Measurements from ENCODE around the gene DNASE1L3. TPM values are rescaled to one million over a fixed set of nuclear protein-coding genes. Genes with fewer than 3 reads are reported as not detected.
A peak's percentile ranks its signal among the peaks of the same experiment; 100 is the strongest.

The DNASE1L3 gene, protein sequence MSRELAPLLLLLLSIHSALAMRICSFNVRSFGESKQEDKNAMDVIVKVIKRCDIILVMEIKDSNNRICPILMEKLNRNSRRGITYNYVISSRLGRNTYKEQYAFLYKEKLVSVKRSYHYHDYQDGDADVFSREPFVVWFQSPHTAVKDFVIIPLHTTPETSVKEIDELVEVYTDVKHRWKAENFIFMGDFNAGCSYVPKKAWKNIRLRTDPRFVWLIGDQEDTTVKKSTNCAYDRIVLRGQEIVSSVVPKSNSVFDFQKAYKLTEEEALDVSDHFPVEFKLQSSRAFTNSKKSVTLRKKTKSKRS
- polyA plus RNA-seq (not detected in 2 replicates), polyA minus RNA-seq (not detected in 2 replicates)

DNA sequence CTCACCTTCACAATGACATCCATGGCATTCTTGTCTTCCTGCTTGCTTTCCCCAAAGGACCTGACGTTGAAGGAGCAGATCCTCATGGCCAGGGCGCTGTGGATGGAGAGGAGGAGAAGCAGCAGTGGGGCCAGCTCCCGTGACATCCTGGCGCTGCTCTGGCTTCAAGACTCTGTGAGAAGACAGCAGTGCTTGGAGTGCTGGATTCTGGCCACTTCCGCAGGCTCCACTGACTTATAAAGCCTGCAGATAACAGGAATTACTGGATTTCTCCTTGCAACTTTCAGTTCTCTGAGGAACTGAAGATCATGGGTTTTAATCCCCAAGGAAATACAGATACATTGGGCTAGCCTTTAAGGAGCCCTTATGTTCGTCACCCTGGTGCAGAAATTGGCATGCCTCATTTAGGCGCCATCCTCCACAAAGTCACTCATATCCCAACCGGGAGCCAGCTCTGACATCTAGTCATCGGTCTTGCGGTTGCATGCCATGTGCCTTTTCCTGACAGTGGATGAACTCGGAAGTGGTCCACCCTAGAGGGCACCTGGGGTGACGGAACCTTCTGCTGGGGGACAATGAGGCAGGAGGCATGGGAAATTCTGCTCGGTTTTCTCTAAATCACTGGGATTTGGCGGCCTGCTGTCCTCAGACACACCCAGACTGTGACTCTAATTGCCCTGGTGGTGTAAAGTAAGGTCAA is at the start of gene DNASE1L3:
Gene DNASE1L3, minus strand, starts transcription at position 212 of the 700 bp plus-strand sequence. Its CDS starts 66 bp downstream, at position 146.
- TF ChIP-seq, protein P1, sequence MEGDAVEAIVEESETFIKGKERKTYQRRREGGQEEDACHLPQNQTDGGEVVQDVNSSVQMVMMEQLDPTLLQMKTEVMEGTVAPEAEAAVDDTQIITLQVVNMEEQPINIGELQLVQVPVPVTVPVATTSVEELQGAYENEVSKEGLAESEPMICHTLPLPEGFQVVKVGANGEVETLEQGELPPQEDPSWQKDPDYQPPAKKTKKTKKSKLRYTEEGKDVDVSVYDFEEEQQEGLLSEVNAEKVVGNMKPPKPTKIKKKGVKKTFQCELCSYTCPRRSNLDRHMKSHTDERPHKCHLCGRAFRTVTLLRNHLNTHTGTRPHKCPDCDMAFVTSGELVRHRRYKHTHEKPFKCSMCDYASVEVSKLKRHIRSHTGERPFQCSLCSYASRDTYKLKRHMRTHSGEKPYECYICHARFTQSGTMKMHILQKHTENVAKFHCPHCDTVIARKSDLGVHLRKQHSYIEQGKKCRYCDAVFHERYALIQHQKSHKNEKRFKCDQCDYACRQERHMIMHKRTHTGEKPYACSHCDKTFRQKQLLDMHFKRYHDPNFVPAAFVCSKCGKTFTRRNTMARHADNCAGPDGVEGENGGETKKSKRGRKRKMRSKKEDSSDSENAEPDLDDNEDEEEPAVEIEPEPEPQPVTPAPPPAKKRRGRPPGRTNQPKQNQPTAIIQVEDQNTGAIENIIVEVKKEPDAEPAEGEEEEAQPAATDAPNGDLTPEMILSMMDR (IDR thresholded peaks at IDR 0.05; ENCODE audit: poor library complexity, severe bottlenecking): no peak
- TF ChIP-seq EP300 (conservative IDR thresholded peaks at IDR 0.05; ENCODE audit: poor library complexity, severe bottlenecking) (no peak), SMC3 (conservative IDR thresholded peaks at IDR 0.05; ENCODE audit: poor library complexity) (no peak), RAD21 (conservative IDR thresholded peaks at IDR 0.05) (no peak), TAF1 (IDR thresholded peaks at IDR 0.05; ENCODE audit: low read depth) (no peak), POLR2AphosphoS5 (IDR thresholded peaks at IDR 0.05) (no peak), EZH2 (IDR thresholded peaks at IDR 0.05; ENCODE audit: borderline replicate concordance, insufficient read depth, low read length, poor library complexity, severe bottlenecking) (no peak)
- Histone ChIP-seq H3F3A (ENCODE audit: insufficient read depth, low read length, poor library complexity, severe bottlenecking) (no peaks in the 10 kb centered on the region), H3K9me3 (ENCODE audit: low read length) (no peaks in the 10 kb centered on the region), H2AFZ (ENCODE audit: low read depth, low read length) (no peak within 1 kb of the TSS), H4K20me1 (ENCODE audit: insufficient read depth) (no peaks in the 10 kb centered on the region), H3K36me3 (ENCODE audit: insufficient read depth, low read length) (no peaks in the 10 kb centered on the region), H3K4me2 (ENCODE audit: low read length) (no peak within 1 kb of the TSS), H3K27ac (ENCODE audit: low read length) (no peak within 1 kb of the TSS), H3K4me3 (ENCODE audit: low read length) (no peak within 1 kb of the TSS), H3K9ac (ENCODE audit: low read length) (no peak within 1 kb of the TSS), H3K79me2 (replicated peaks; ENCODE audit: insufficient read depth, low read length) (no peaks in the 10 kb centered on the region), H3K27me3 (ENCODE audit: insufficient read depth, low read depth, low read length) (no peaks in the 10 kb centered on the region), H3K9me2 (ENCODE audit: insufficient read depth, low read length) (no peaks in the 10 kb centered on the region)

DNA sequence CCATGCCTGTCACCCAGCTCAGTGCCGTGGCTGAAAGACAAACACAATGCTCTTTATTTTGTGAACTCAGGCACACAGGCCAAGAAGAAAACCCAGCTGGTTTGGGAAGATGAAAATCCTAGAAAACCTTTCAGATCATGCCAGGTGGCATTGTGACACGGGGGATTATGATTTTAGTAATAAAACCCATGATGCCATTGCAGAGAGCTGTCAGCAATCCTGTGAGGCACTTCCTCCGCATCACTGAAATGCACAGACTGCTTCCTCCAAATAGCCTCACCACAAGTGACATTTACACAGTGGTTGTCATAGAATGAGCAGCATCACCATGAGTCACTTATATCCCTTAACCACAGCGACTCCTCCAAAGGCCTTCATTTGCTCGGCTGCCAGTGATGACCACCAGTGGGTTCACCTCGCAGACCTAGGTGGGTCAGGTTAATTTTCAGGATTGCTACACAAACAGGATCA is 49.5 kb upstream of the DNASE1L3 start:
- no peaks in the 10 kb centered on the region for H4K20me1 ChIP-seq (ENCODE audit: insufficient read depth)
- H2AFZ ChIP-seq (ENCODE audit: low read depth, low read length): peak overlapping the region; percentile 30
- no peaks in the 10 kb centered on the region for H3K36me3 ChIP-seq (ENCODE audit: insufficient read depth, low read length)
- H3K9me3 ChIP-seq (ENCODE audit: low read length): no peaks in the 10 kb centered on the region
- H3K4me3 ChIP-seq (ENCODE audit: low read length): peak overlapping the region; percentile 18
- no peak overlapping the region for H3K4me2 ChIP-seq (ENCODE audit: low read length)
- H3K27me3 ChIP-seq (ENCODE audit: insufficient read depth, low read depth, low read length): no peaks in the 10 kb centered on the region
- H3K9me2 ChIP-seq (ENCODE audit: insufficient read depth, low read length): no peaks in the 10 kb centered on the region
- no peaks in the 10 kb centered on the region for H3F3A ChIP-seq (ENCODE audit: insufficient read depth, low read length, poor library complexity, severe bottlenecking)
- peak overlapping the region; percentile 64 for H3K27ac ChIP-seq (ENCODE audit: low read length)
- TF ChIP-seq POLR2AphosphoS5 (IDR thresholded peaks at IDR 0.05) (peak; percentile 25), RAD21 (conservative IDR thresholded peaks at IDR 0.05) (no peak), EP300 (conservative IDR thresholded peaks at IDR 0.05; ENCODE audit: poor library complexity, severe bottlenecking) (peak; percentile 58)
- no peaks in the 10 kb centered on the region for H3K79me2 ChIP-seq (replicated peaks; ENCODE audit: insufficient read depth, low read length)
- peak overlapping the region; percentile 34 for H3K9ac ChIP-seq (ENCODE audit: low read length)

DNA sequence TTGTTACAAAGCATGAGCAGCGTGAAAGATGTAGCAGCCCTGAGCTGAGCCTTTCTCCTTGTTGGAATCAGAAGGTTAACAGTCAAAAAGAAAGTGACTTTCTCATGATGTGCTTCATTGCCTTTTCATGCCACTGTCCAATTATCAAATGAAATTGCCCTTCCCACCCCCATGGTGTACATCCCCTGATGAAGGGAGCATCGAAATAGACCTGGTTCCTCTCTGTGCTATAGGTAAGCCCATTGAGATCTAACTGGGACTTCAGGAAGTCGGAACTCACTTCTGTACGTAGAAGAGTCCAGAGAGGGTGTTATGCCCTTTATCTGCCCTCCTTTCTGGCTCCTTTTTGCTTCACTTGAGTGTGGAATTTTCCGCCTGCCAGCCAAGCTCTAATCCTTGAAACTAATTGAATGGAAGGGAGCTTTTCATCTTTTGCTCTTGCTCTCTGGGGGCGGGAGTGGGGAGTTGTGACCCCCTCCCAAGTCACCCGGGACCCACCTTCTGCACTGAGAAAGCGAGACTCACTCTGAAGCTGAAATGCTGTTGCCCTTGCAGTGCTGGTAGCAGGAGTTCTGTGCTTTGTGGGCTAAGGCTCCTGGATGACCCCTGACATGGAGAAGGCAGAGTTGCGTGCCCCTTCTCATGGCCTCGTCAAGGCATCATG is 47.8 kb upstream of the DNASE1L3 start:
- Histone ChIP-seq H3K9me2 (ENCODE audit: insufficient read depth, low read length) (no peaks in the 10 kb centered on the region), H3K27ac (ENCODE audit: low read length) (no peak overlapping the region)

More for the DNA sequence above, 47.8 kb upstream of the DNASE1L3 start:
- Histone ChIP-seq H3K9ac (ENCODE audit: low read length) (no peak overlapping the region), H3K4me2 (ENCODE audit: low read length) (no peak overlapping the region), H4K20me1 (ENCODE audit: insufficient read depth) (no peaks in the 10 kb centered on the region), H2AFZ (ENCODE audit: low read depth, low read length) (no peak overlapping the region), H3K36me3 (ENCODE audit: insufficient read depth, low read length) (no peaks in the 10 kb centered on the region), H3K4me3 (ENCODE audit: low read length) (no peak overlapping the region), H3F3A (ENCODE audit: insufficient read depth, low read length, poor library complexity, severe bottlenecking) (no peaks in the 10 kb centered on the region), H3K27me3 (ENCODE audit: insufficient read depth, low read depth, low read length) (no peaks in the 10 kb centered on the region), H3K9me3 (ENCODE audit: low read length) (no peaks in the 10 kb centered on the region), H3K79me2 (replicated peaks; ENCODE audit: insufficient read depth, low read length) (no peaks in the 10 kb centered on the region)
- TF ChIP-seq EZH2 (IDR thresholded peaks at IDR 0.05; ENCODE audit: borderline replicate concordance, insufficient read depth, low read length, poor library complexity, severe bottlenecking): no peak
- TF ChIP-seq, protein P1 (IDR thresholded peaks at IDR 0.05; ENCODE audit: poor library complexity, severe bottlenecking): no peak
- TF ChIP-seq MXI1 (conservative IDR thresholded peaks at IDR 0.05; ENCODE audit: poor library complexity, severe bottlenecking): no peak
- TF ChIP-seq SMC3 (conservative IDR thresholded peaks at IDR 0.05; ENCODE audit: poor library complexity): no peak

Measured in neural cell (in vitro differentiated cells).